ENCODE data around the gene UBE2E2.
"Not testable (repeated sequence)": the region's sequence is repeated elsewhere in the genome, so short reads cannot be mapped to it uniquely, and the experiment has no call there.

The UBE2E2 gene

GRCh38 chr3:23329471-23330105 lies 126.5 kb downstream of the UBE2E2 start:
- DNase-seq (ENCODE audit: low read depth) = no peak

- no peak for DNase-seq (ENCODE audit: low read depth)
These were observed 127.4 kb downstream of the UBE2E2 start for GRCh38 chr3:23330568-23330967.

- DNase-seq (ENCODE audit: low read depth) = no peak
These were observed 128.2 kb downstream of the UBE2E2 start for GRCh38 chr3:23331141-23331935.

- DNase-seq (ENCODE audit: low read depth) = no peak
These were observed 130.5 kb downstream of the UBE2E2 start for GRCh38 chr3:23333633-23334032.

- not testable (repeated sequence) for DNase-seq (ENCODE audit: low read depth)
These were observed 133.7 kb downstream of the UBE2E2 start for GRCh38 chr3:23336853-23337252.

GRCh38 chr3:23341147-23341838 lies 138.2 kb downstream of the UBE2E2 start:
- DNase-seq (ENCODE audit: low read depth) = no peak

- DNase-seq (ENCODE audit: low read depth) = no peak
These were observed 139.2 kb downstream of the UBE2E2 start for GRCh38 chr3:23342343-23342742.

- DNase-seq (ENCODE audit: low read depth) = no peak
These were observed 140.4 kb downstream of the UBE2E2 start for GRCh38 chr3:23343509-23343908.

GRCh38 chr3:23344886-23345285 lies 141.8 kb downstream of the UBE2E2 start:
- DNase-seq (ENCODE audit: low read depth) = no peak

- DNase-seq (ENCODE audit: low read depth) = not testable (repeated sequence)
These were observed 146.3 kb downstream of the UBE2E2 start for GRCh38 chr3:23349444-23349843.

- DNase-seq (ENCODE audit: low read depth) = no peak
These were observed 153.0 kb downstream of the UBE2E2 start for GRCh38 chr3:23356169-23356568.

GRCh38 chr3:23356923-23357322 lies 153.8 kb downstream of the UBE2E2 start:
- DNase-seq (ENCODE audit: low read depth) = no peak

GRCh38 chr3:23359116-23359515 lies 156.0 kb downstream of the UBE2E2 start:
- DNase-seq (ENCODE audit: low read depth) = no peak

- DNase-seq (ENCODE audit: low read depth) = no peak
These were observed 161.9 kb downstream of the UBE2E2 start for GRCh38 chr3:23365066-23365465.

GRCh38 chr3:23368731-23369130 lies 165.6 kb downstream of the UBE2E2 start:
- no peak for DNase-seq (ENCODE audit: low read depth)

GRCh38 chr3:23372285-23372684 lies 169.2 kb downstream of the UBE2E2 start:
- DNase-seq (ENCODE audit: low read depth) = no peak

GRCh38 chr3:23376516-23377248 lies 173.6 kb downstream of the UBE2E2 start:
- no peak for DNase-seq (ENCODE audit: low read depth)

- no peak for DNase-seq (ENCODE audit: low read depth)
These were observed 175.0 kb downstream of the UBE2E2 start for GRCh38 chr3:23377928-23378672.

- DNase-seq (ENCODE audit: low read depth) = no peak
These were observed 180.7 kb downstream of the UBE2E2 start for GRCh38 chr3:23383875-23384274.

GRCh38 chr3:23385327-23385726 lies 182.2 kb downstream of the UBE2E2 start:
- DNase-seq (ENCODE audit: low read depth) = no peak

GRCh38 chr3:23387286-23387918 lies 184.3 kb downstream of the UBE2E2 start:
- DNase-seq (ENCODE audit: low read depth) = no peak
